ENCODE data around the gene UGT1A8.

UGT1A8 gene

GRCh38 chr2:233769260-233769659, 151.8 kb downstream of the UGT1A8 start:
- no peak overlapping the region for H3K9ac ChIP-seq (ENCODE audit: low read length in 5 of 5)
- H3K27me3 ChIP-seq (ENCODE audit: control insufficient read depth in 5 of 5, insufficient read depth in 4 of 5, low read length in 5 of 5), result peaks cover 0 to 8% (median 3%) of the 10 kb centered on the region in 5 donors
- no peaks in the 10 kb centered on the region for H3K36me3 ChIP-seq (ENCODE audit: control insufficient read depth in 5 of 5, insufficient read depth in 5 of 5, low read length in 5 of 5)
- no peaks in the 10 kb centered on the region for H3K4me1 ChIP-seq (ENCODE audit: control insufficient read depth in 5 of 5, insufficient read depth in 5 of 5, low read length in 5 of 5)
- no peaks in the 10 kb centered on the region for H3K9me3 ChIP-seq (ENCODE audit: control insufficient read depth in 5 of 5, low read length in 5 of 5)
- no peak overlapping the region for H3K4me3 ChIP-seq (ENCODE audit: low read depth in 1 of 5, low read length in 5 of 5)
- no peak overlapping the region for H3K27ac ChIP-seq (ENCODE audit: low read depth, low read length)

- H3K9ac ChIP-seq (ENCODE audit: low read length in 5 of 5), result no peak overlapping the region
- no peaks in the 10 kb centered on the region for H3K36me3 ChIP-seq (ENCODE audit: control insufficient read depth in 5 of 5, insufficient read depth in 5 of 5, low read length in 5 of 5)
- peaks cover 0 to 4% (median 3%) of the 10 kb centered on the region in 5 donors for H3K27me3 ChIP-seq (ENCODE audit: control insufficient read depth in 5 of 5, insufficient read depth in 4 of 5, low read length in 5 of 5)
- H3K27ac ChIP-seq (ENCODE audit: low read depth, low read length), result no peak overlapping the region
- H3K9me3 ChIP-seq (ENCODE audit: control insufficient read depth in 5 of 5, low read length in 5 of 5), result peaks cover 3 to 9% (median 5%) of the 10 kb centered on the region in 5 donors
- H3K4me3 ChIP-seq (ENCODE audit: low read depth in 1 of 5, low read length in 5 of 5), result no peak overlapping the region
- no peaks in the 10 kb centered on the region for H3K4me1 ChIP-seq (ENCODE audit: control insufficient read depth in 5 of 5, insufficient read depth in 5 of 5, low read length in 5 of 5)
These were observed 154.7 kb downstream of the UGT1A8 start for GRCh38 chr2:233772153-233772552.

GRCh38 chr2:233772583-233772982, 155.2 kb downstream of the UGT1A8 start:
- no peaks in the 10 kb centered on the region for H3K36me3 ChIP-seq (ENCODE audit: control insufficient read depth in 5 of 5, insufficient read depth in 5 of 5, low read length in 5 of 5)
- peaks cover 5 to 10% (median 8%) of the 10 kb centered on the region in 5 donors for H3K9me3 ChIP-seq (ENCODE audit: control insufficient read depth in 5 of 5, low read length in 5 of 5)
- H3K27me3 ChIP-seq (ENCODE audit: control insufficient read depth in 5 of 5, insufficient read depth in 4 of 5, low read length in 5 of 5), result peaks cover 0 to 4% (median 3%) of the 10 kb centered on the region in 5 donors
- H3K27ac ChIP-seq (ENCODE audit: low read depth, low read length), result no peak overlapping the region
- H3K4me1 ChIP-seq (ENCODE audit: control insufficient read depth in 5 of 5, insufficient read depth in 5 of 5, low read length in 5 of 5), result no peaks in the 10 kb centered on the region
- no peak overlapping the region for H3K4me3 ChIP-seq (ENCODE audit: low read depth in 1 of 5, low read length in 5 of 5)
- H3K9ac ChIP-seq (ENCODE audit: low read length in 5 of 5), result no peak overlapping the region

GRCh38 chr2:233773854-233774253, 156.4 kb downstream of the UGT1A8 start:
- H3K27me3 ChIP-seq (ENCODE audit: control insufficient read depth in 5 of 5, insufficient read depth in 4 of 5, low read length in 5 of 5), result peaks cover 0 to 4% (median 2%) of the 10 kb centered on the region in 5 donors
- H3K36me3 ChIP-seq (ENCODE audit: control insufficient read depth in 5 of 5, insufficient read depth in 5 of 5, low read length in 5 of 5), result no peaks in the 10 kb centered on the region
- H3K9ac ChIP-seq (ENCODE audit: low read length in 5 of 5), result no peak overlapping the region
- H3K4me3 ChIP-seq (ENCODE audit: low read depth in 1 of 5, low read length in 5 of 5), result no peak overlapping the region
- no peaks in the 10 kb centered on the region for H3K4me1 ChIP-seq (ENCODE audit: control insufficient read depth in 5 of 5, insufficient read depth in 5 of 5, low read length in 5 of 5)
- H3K27ac ChIP-seq (ENCODE audit: low read depth, low read length), result no peak overlapping the region
- H3K9me3 ChIP-seq (ENCODE audit: control insufficient read depth in 5 of 5, low read length in 5 of 5), result peaks cover 5 to 12% (median 8%) of the 10 kb centered on the region in 5 donors

- no peaks in the 10 kb centered on the region for H3K4me1 ChIP-seq (ENCODE audit: control insufficient read depth in 5 of 5, insufficient read depth in 5 of 5, low read length in 5 of 5)
- H3K9me3 ChIP-seq (ENCODE audit: control insufficient read depth in 5 of 5, low read length in 5 of 5), result peaks cover 5 to 13% (median 8%) of the 10 kb centered on the region in 5 donors
- H3K27me3 ChIP-seq (ENCODE audit: control insufficient read depth in 5 of 5, insufficient read depth in 4 of 5, low read length in 5 of 5), result peaks cover 0 to 2% (median 0%) of the 10 kb centered on the region in 5 donors
- H3K27ac ChIP-seq (ENCODE audit: low read depth, low read length), result no peak overlapping the region
- H3K9ac ChIP-seq (ENCODE audit: low read length in 5 of 5), result no peak overlapping the region
- H3K36me3 ChIP-seq (ENCODE audit: control insufficient read depth in 5 of 5, insufficient read depth in 5 of 5, low read length in 5 of 5), result no peaks in the 10 kb centered on the region
- H3K4me3 ChIP-seq (ENCODE audit: low read depth in 1 of 5, low read length in 5 of 5), result no peak overlapping the region
These were observed 158.0 kb downstream of the UGT1A8 start for GRCh38 chr2:233775414-233775813.

GRCh38 chr2:233778030-233778429, 160.6 kb downstream of the UGT1A8 start, which contains the start of gene MROH2A:
TSS of gene MROH2A (plus strand) at chr2:233778330. CDS start at chr2:233779359, 1,029 bp downstream.
- H3K27me3 ChIP-seq (ENCODE audit: control insufficient read depth in 5 of 5, insufficient read depth in 4 of 5, low read length in 5 of 5), result no peaks in the 10 kb centered on the region
- no peak within 1 kb of the TSS for H3K9ac ChIP-seq (ENCODE audit: low read length in 5 of 5)
- no peak within 1 kb of the TSS for H3K27ac ChIP-seq (ENCODE audit: low read depth, low read length)
- H3K4me1 ChIP-seq (ENCODE audit: control insufficient read depth in 5 of 5, insufficient read depth in 5 of 5, low read length in 5 of 5), result no peaks in the 10 kb centered on the region
- H3K36me3 ChIP-seq (ENCODE audit: control insufficient read depth in 5 of 5, insufficient read depth in 5 of 5, low read length in 5 of 5), result no peaks in the 10 kb centered on the region
- H3K9me3 ChIP-seq (ENCODE audit: control insufficient read depth in 5 of 5, low read length in 5 of 5), result peaks cover 5 to 13% (median 8%) of the 10 kb centered on the region in 5 donors
- no peak within 1 kb of the TSS for H3K4me3 ChIP-seq (ENCODE audit: low read depth in 1 of 5, low read length in 5 of 5)

- peaks cover 5 to 13% (median 8%) of the 10 kb centered on the region in 5 donors for H3K9me3 ChIP-seq (ENCODE audit: control insufficient read depth in 5 of 5, low read length in 5 of 5)
- no peak overlapping the region for H3K4me3 ChIP-seq (ENCODE audit: low read depth in 1 of 5, low read length in 5 of 5)
- no peaks in the 10 kb centered on the region for H3K27me3 ChIP-seq (ENCODE audit: control insufficient read depth in 5 of 5, insufficient read depth in 4 of 5, low read length in 5 of 5)
- H3K4me1 ChIP-seq (ENCODE audit: control insufficient read depth in 5 of 5, insufficient read depth in 5 of 5, low read length in 5 of 5), result no peaks in the 10 kb centered on the region
- no peak overlapping the region for H3K27ac ChIP-seq (ENCODE audit: low read depth, low read length)
- H3K36me3 ChIP-seq (ENCODE audit: control insufficient read depth in 5 of 5, insufficient read depth in 5 of 5, low read length in 5 of 5), result no peaks in the 10 kb centered on the region
- no peak overlapping the region for H3K9ac ChIP-seq (ENCODE audit: low read length in 5 of 5)
These were observed 162.3 kb downstream of the UGT1A8 start for GRCh38 chr2:233779722-233780121.

- Histone ChIP-seq H3K9me3 (ENCODE audit: control insufficient read depth in 5 of 5, low read length in 5 of 5) (peaks cover 5 to 9% (median 8%) of the 10 kb centered on the region in 5 donors), H3K4me3 (ENCODE audit: low read depth in 1 of 5, low read length in 5 of 5) (no peak overlapping the region), H3K4me1 (ENCODE audit: control insufficient read depth in 5 of 5, insufficient read depth in 5 of 5, low read length in 5 of 5) (no peaks in the 10 kb centered on the region), H3K9ac (ENCODE audit: low read length in 5 of 5) (no peak overlapping the region), H3K36me3 (ENCODE audit: control insufficient read depth in 5 of 5, insufficient read depth in 5 of 5, low read length in 5 of 5) (no peaks in the 10 kb centered on the region), H3K27me3 (ENCODE audit: control insufficient read depth in 5 of 5, insufficient read depth in 4 of 5, low read length in 5 of 5) (no peaks in the 10 kb centered on the region), H3K27ac (ENCODE audit: low read depth, low read length) (no peak overlapping the region)
These were observed 163.3 kb downstream of the UGT1A8 start for GRCh38 chr2:233780771-233781170.

GRCh38 chr2:233789554-233789953, 172.1 kb downstream of the UGT1A8 start:
- peak overlapping the region in 1 of 5 donors; percentile 26 for H3K4me3 ChIP-seq (ENCODE audit: low read depth in 1 of 5, low read length in 5 of 5)
- no peaks in the 10 kb centered on the region for H3K36me3 ChIP-seq (ENCODE audit: control insufficient read depth in 5 of 5, insufficient read depth in 5 of 5, low read length in 5 of 5)
- H3K9ac ChIP-seq (ENCODE audit: low read length in 5 of 5), result no peak overlapping the region
- no peak overlapping the region for H3K27ac ChIP-seq (ENCODE audit: low read depth, low read length)
- H3K4me1 ChIP-seq (ENCODE audit: control insufficient read depth in 5 of 5, insufficient read depth in 5 of 5, low read length in 5 of 5), result no peaks in the 10 kb centered on the region
- peaks cover 0 to 3% (median 0%) of the 10 kb centered on the region in 5 donors for H3K27me3 ChIP-seq (ENCODE audit: control insufficient read depth in 5 of 5, insufficient read depth in 4 of 5, low read length in 5 of 5)
- no peaks in the 10 kb centered on the region for H3K9me3 ChIP-seq (ENCODE audit: control insufficient read depth in 5 of 5, low read length in 5 of 5)

- Histone ChIP-seq H3K36me3 (ENCODE audit: control insufficient read depth in 5 of 5, insufficient read depth in 5 of 5, low read length in 5 of 5) (no peaks in the 10 kb centered on the region), H3K27me3 (ENCODE audit: control insufficient read depth in 5 of 5, insufficient read depth in 4 of 5, low read length in 5 of 5) (peaks cover 0 to 3% (median 0%) of the 10 kb centered on the region in 5 donors), H3K9ac (ENCODE audit: low read length in 5 of 5) (no peak overlapping the region), H3K4me1 (ENCODE audit: control insufficient read depth in 5 of 5, insufficient read depth in 5 of 5, low read length in 5 of 5) (no peaks in the 10 kb centered on the region), H3K9me3 (ENCODE audit: control insufficient read depth in 5 of 5, low read length in 5 of 5) (no peaks in the 10 kb centered on the region), H3K4me3 (ENCODE audit: low read depth in 1 of 5, low read length in 5 of 5) (no peak overlapping the region), H3K27ac (ENCODE audit: low read depth, low read length) (no peak overlapping the region)
These were observed 173.9 kb downstream of the UGT1A8 start for GRCh38 chr2:233791151-233791882.
